GM12878 (cell line): ENCODE measurements around the gene ABL2. TPM values are rescaled to one million over a fixed set of nuclear protein-coding genes. Genes with fewer than 3 reads are reported as not detected.

Experiments
- ATAC-seq: fragments of 200-7000 bp; cut with Tn5 transposase; 3 replicates; pipeline ENCODE4 v1.9.1; 2020; ENCODE audit warnings: mild to moderate bottlenecking, moderate library complexity
- BruUV-seq: library from RNA; stranded (reverse); fragments of 400-500 nt; replicated peaks from 2 replicates; lab custom pipeline; 2021; lab: Mats Ljungman, UMichigan
- CTCF ChIA-PET: fragments of 300-600 bp; sonication (Branson Sonifier 250); formaldehyde crosslinking; extraction: SDS; loops from one replicate; lab custom pipeline; 2021; ENCODE audit warnings: inconsistent platforms; lab: Yijun Ruan, JAX
- POLR2A ChIA-PET: fragments of 350-600 bp; formaldehyde crosslinking; extraction: SDS; loops from one replicate; lab custom pipeline; 2021; ENCODE audit warnings: inconsistent platforms; lab: Charles Lee
- RAD21 ChIA-PET: fragments of 300-600 bp; sonication (Branson Sonifier 250); formaldehyde crosslinking; loops from one replicate; lab custom pipeline; 2023; ENCODE audit warnings: antibody characterized with exemption; ENCODE audit not compliant: unreplicated experiment; lab: Charles Lee
- SMC1A ChIA-PET: fragments of 300-600 bp; sonication (Branson Sonifier 250); formaldehyde crosslinking; loops from one replicate; lab custom pipeline; 2023; ENCODE audit not compliant: unreplicated experiment, uncharacterized antibody; lab: Charles Lee
- DNase-seq: peaks from one replicate; pipeline ENCODE4 v3.0.0-alpha.2; 2011; ENCODE audit warnings: low read depth, low spot score
- FAIRE-seq: peaks from 3 replicates; lab custom pipeline; 2011; peaks lifted over from hg19 to GRCh38; lab: Jason Lieb, UNC
- H2AFZ ChIP-seq: 2 replicates; pipeline ENCODE4 v1.6.0; 2011; ENCODE audit warnings: low read depth, low read length, control low read depth; ENCODE audit not compliant: control insufficient read depth
- H3K27ac ChIP-seq: 2 replicates; pipeline ENCODE4 v1.5.1; 2011; ENCODE audit warnings: control low read depth; ENCODE audit not compliant: control insufficient read depth, insufficient read depth
- H3K27me3 ChIP-seq, 2 experiments: replicated peaks in 1 of 2; 2 replicates each; pipeline versions ENCODE4 v1.6.0 to v1.6.1; 2011; ENCODE audit warnings: low read length in 1 of 2; ENCODE audit not compliant: control insufficient read depth in 2 of 2, insufficient read depth in 2 of 2
- H3K36me3 ChIP-seq, 2 experiments: 2 replicates each; pipeline ENCODE4 v1.5.1; 2011; ENCODE audit warnings: low read length in 1 of 2; ENCODE audit not compliant: control insufficient read depth in 2 of 2, insufficient read depth in 2 of 2
- H3K4me1 ChIP-seq: 2 replicates; pipeline ENCODE4 v1.6.1; 2011; ENCODE audit warnings: mild to moderate bottlenecking, low read length, moderate library complexity, mixed read lengths; ENCODE audit not compliant: control insufficient read depth, insufficient read depth
- H3K4me2 ChIP-seq: 2 replicates; pipeline ENCODE4 v1.6.0; 2011; ENCODE audit warnings: control low read depth; ENCODE audit not compliant: control insufficient read depth, insufficient read depth
- H3K4me3 ChIP-seq: fragments of 200-600 bp; sonication (generic); 2 replicates; pipeline ENCODE4 v1.5.1; 2016
- H3K79me2 ChIP-seq: 2 replicates; pipeline ENCODE4 v1.6.0; 2011; ENCODE audit warnings: low read length; ENCODE audit not compliant: control insufficient read depth, insufficient read depth
- H3K9ac ChIP-seq: 2 replicates; pipeline ENCODE4 v1.8.0; 2011; ENCODE audit warnings: low read length, control low read depth, mixed read lengths; ENCODE audit not compliant: control insufficient read depth, insufficient read depth
- H3K9me3 ChIP-seq: replicated peaks from 3 replicates; pipeline ENCODE4 v1.5.1; 2011; ENCODE audit warnings: mild to moderate bottlenecking, low read length; ENCODE audit not compliant: control insufficient read depth, insufficient read depth
- H4K20me1 ChIP-seq: 2 replicates; pipeline ENCODE4 v1.6.0; 2011; ENCODE audit not compliant: control insufficient read depth, insufficient read depth
- BRCA1 ChIP-seq: IDR thresholded peaks from 2 replicates; pipeline ENCODE4 v1.6.1; 2011; ENCODE audit warnings: low read depth, low read length, improper control_type of control experiment
- EED ChIP-seq: sonication (generic); IDR thresholded peaks from 2 replicates; pipeline ENCODE4 v1.6.1; 2016; ENCODE audit warnings: antibody characterized with exemption, low read depth
- EZH2 ChIP-seq: IDR thresholded peaks from 2 replicates; pipeline ENCODE4 v1.6.1; 2012; ENCODE audit warnings: low read depth, mild to moderate bottlenecking, control low read depth, inconsistent platforms, low read length, borderline replicate concordance; ENCODE audit not compliant: control insufficient read depth
- FOXK2 ChIP-seq: fragments of 450-650 bp; IDR thresholded peaks from 2 replicates; pipeline ENCODE4 v1.6.1; 2017; ENCODE audit warnings: mild to moderate bottlenecking, moderate library complexity
- HDAC2 ChIP-seq: fragments of 200-600 bp; sonication (generic); IDR thresholded peaks from 2 replicates; pipeline ENCODE4 v1.6.1; 2017
- IRF3 ChIP-seq: fragments of 450-650 bp; IDR thresholded peaks from 2 replicates; pipeline ENCODE4 v1.6.1; 2014; ENCODE audit warnings: mild to moderate bottlenecking
- IRF4 ChIP-seq: IDR thresholded peaks from 2 replicates; pipeline ENCODE4 v1.6.1; 2011; ENCODE audit warnings: low read depth, low read length
- JUNB ChIP-seq: IDR thresholded peaks from 2 replicates; pipeline ENCODE4 v1.6.1; 2016; ENCODE audit warnings: antibody characterized with exemption, mild to moderate bottlenecking
- MLLT1 ChIP-seq: fragments of 450-650 bp; IDR thresholded peaks from 2 replicates; pipeline ENCODE4 v1.6.1; 2016; ENCODE audit warnings: mild to moderate bottlenecking
- MYC ChIP-seq: IDR thresholded peaks from 2 replicates; pipeline ENCODE4 v1.6.1; 2011; ENCODE audit warnings: mild to moderate bottlenecking, low read length, moderate library complexity, inconsistent platforms; ENCODE audit not compliant: insufficient read depth, insufficient replicate concordance, insufficient read length, severe bottlenecking
- POLR2AphosphoS5 ChIP-seq: IDR thresholded peaks from 2 replicates; pipeline ENCODE4 v1.6.1; 2011; ENCODE audit warnings: mild to moderate bottlenecking, low read length, inconsistent platforms
- RAD51 ChIP-seq: fragments of 450-650 bp; IDR thresholded peaks from 2 replicates; pipeline ENCODE4 v1.6.1; 2016; ENCODE audit warnings: moderate library complexity, mild to moderate bottlenecking, inconsistent platforms
- SMARCA5 ChIP-seq: fragments of 450-650 bp; IDR thresholded peaks from 2 replicates; pipeline ENCODE4 v1.6.1; 2017; ENCODE audit warnings: mild to moderate bottlenecking
- TCF7 ChIP-seq: IDR thresholded peaks from 2 replicates; pipeline ENCODE4 v1.6.1; 2014; ENCODE audit warnings: antibody characterized with exemption, borderline replicate concordance
- USF1 ChIP-seq: IDR thresholded peaks from 2 replicates; pipeline ENCODE4 v1.6.1; 2011; ENCODE audit warnings: borderline replicate concordance, low read depth, mild to moderate bottlenecking, moderate library complexity, mixed read lengths, low read length; ENCODE audit not compliant: insufficient read depth; ENCODE audit errors: extremely low read length
- ZBTB4 ChIP-seq: fragments of 450-650 bp; formaldehyde crosslinking; IDR thresholded peaks from 2 replicates; pipeline ENCODE4 v1.4.0; 2022; ENCODE audit warnings: mild to moderate bottlenecking, moderate library complexity
- WGBS: methylation state at CpG from one replicate; pipeline ENCODE4 v1.1.6; 2016; ENCODE audit warnings: low lambda C conversion rate; ENCODE audit not compliant: insufficient replicate concordance, insufficient coverage; ENCODE audit errors: missing lambda C conversion rate; 5-methylcytosine and 5-hydroxymethylcytosine counted together
- in situ Hi-C: fragments of 300-500 bp; cut with MboI; formaldehyde crosslinking; loops from 9 replicates; pipeline ENCODE4 v1.14.3; 2018; ENCODE audit warnings: mixed read lengths
- intact Hi-C: fragments of 100-400 bp; cut with micrococcal nuclease; formaldehyde crosslinking; loops from one replicate; pipeline ENCODE4 v1.14.2; 2022; ENCODE audit not compliant: unreplicated experiment
- polyA plus RNA-seq, 11 experiments: library from polyadenylated mRNA; depleted of rRNA in 4 of 11; unstranded in 6 of 11; stranded (reverse) in 5 of 11; fragments of >200 nt; fragmentation: Nextera tagmentation in 4 of 11; fragmentation: Illumina TruSeq in 1 of 11; extraction: Ambion mirVana in 4 of 11; extraction: Trizol in 1 of 11; gene quantifications; 1 replicate in 1 of 11; 2 replicates in 10 of 11; pipeline versions ENCODE4 v1.2.1 to v1.2.3, GENCODE V29; 2011 to 2016; ENCODE audit warnings: inconsistent platforms in 2 of 11, missing spikeins in 2 of 11, low read depth in 1 of 11
- total RNA-seq, 4 experiments: library from RNA; depleted of rRNA in 3 of 4; stranded (reverse); fragments of >200 nt in 3 of 4; fragmentation: Illumina TruSeq in 1 of 4; extraction: Trizol in 1 of 4; gene quantifications; 2 replicates each; pipeline versions ENCODE4 v1.2.1 to v1.2.3, GENCODE V29; 2013 to 2021

ABL2 gene
- total and polyA plus RNA-seq, 10 of the 15 experiments (the other 5 are each of a cell fraction or from before 2014, with no cell fraction given) = 0.57 to 9.4 (median 3.6) TPM

GRCh38 chr1:179104611-179105250 is 124.7 kb downstream of the ABL2 start (continued):
- TF ChIP-seq IRF3 = no peak

GRCh38 chr1:179103999-179104398 is 125.5 kb downstream of the ABL2 start:
- Histone ChIP-seq H3K9ac (no peak overlapping the region), H3K4me3 (no peak overlapping the region), H2AFZ (no peak overlapping the region), H3K36me3 (peaks cover 0 to 3% of the 10 kb centered on the region in 2 experiments; a peak in 2 of 4 replicates), H3K27me3 (no peaks in the 10 kb centered on the region), H3K9me3 (no peaks in the 10 kb centered on the region), H3K4me2 (no peak overlapping the region), H3K27ac (no peak overlapping the region), H4K20me1 (no peaks in the 10 kb centered on the region), H3K4me1 (no peaks in the 10 kb centered on the region), H3K79me2 (no peaks in the 10 kb centered on the region)
- no peak for ATAC-seq
- ChIA-PET RAD21 (no interaction called here), CTCF (interaction anchor here (2.5 kb wide), 1 partner anchor 16 kb away, joined by 13 read pairs; no protein-coding TSS in a partner anchor), POLR2A (no interaction called here), SMC1A (no interaction called here)
- intact Hi-C loops (no loop called here), in situ Hi-C loops (no loop called here)
- no TSS peak for BruUV-seq
- DNase-seq = no peak
- 100% methylated on average over 1 of the region's 1 CpG for WGBS
- no peak for FAIRE-seq
- TF ChIP-seq JUNB = no peak
- no peak for TF ChIP-seq MLLT1
- no peak for TF ChIP-seq HDAC2
- no peak for TF ChIP-seq TCF7
- TF ChIP-seq EZH2 = no peak
- TF ChIP-seq BRCA1 = no peak
- no peak for TF ChIP-seq IRF4
- no peak for TF ChIP-seq ZBTB4
- no peak for TF ChIP-seq POLR2AphosphoS5
- no peak for TF ChIP-seq FOXK2
- TF ChIP-seq USF1 = no peak
- no peak for TF ChIP-seq MYC
- no peak for TF ChIP-seq RAD51
- TF ChIP-seq SMARCA5 = no peak
- no peak for TF ChIP-seq EED
